Inflammatory macrophage (primary cell): Measurements from ENCODE around the gene NME7.
"Not testable (repeated sequence)": the region's sequence is repeated elsewhere in the genome, so short reads cannot be mapped to it uniquely, and the experiment has no call there.

Source experiments
- DNase-seq, 2 donors: peaks; one replicate each; pipeline ENCODE4 v3.0.0-alpha.2; 2020 to 2022

The NME7 gene

DNA sequence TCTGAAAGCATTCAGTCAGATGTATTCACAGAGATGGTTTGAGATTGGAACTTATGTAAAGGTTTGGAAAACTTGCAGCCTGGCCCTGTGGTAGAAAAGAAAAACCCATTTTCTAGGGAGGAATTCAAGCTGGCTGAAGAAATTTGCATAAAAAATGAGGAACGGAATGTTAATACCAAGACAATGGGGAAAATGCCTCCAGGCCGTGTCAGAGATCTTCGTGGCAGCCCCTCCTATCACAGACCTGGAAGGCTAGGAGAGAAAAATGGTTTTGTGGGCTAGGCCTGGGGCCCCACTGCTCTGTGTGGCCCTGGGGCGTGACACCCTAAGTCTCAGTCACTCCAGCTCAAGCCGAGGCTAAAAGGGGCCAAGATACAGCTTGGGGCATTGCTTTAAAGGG, 26.7 kb downstream of the NME7 start:
- no peak for DNase-seq

DNA sequence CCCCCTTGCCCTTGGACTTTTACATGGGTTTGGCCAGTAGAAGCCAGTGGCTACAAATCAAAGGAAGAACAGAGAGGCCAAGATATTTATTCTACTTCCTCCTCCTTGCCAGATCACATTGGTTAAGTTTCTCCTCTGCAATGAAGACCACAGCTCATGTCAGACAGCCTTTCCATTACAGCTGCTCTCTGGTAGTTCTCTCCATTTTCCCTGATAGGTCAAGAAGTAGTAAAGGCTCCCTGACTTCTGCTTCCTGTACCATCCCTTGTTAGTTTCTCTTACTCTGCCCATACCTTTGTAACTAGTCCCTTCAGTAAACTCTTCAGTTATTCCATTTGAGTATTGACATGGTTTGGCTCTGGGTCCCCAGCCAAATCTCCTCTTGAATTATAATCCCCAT, 27.8 kb downstream of the NME7 start:
- no peak for DNase-seq

DNA sequence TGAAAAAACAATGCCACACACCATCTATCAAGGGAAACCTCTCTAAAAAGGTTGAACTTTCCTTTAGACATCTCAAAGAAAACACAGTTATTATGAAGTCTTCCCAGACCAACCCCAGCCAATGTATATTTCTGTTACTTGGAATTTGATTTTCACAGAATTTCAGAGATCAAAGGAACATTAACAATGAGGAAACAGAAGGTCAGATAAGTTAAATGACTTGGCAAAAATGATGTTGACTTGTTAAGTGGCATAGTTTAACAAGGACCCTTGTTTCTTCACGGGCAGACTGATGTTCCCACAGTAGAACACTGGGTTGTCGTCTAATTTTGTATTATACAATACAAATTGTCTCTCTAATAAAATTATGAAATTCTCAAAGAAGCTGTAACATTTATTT, 29.0 kb downstream of the NME7 start:
- DNase-seq, result no peak

DNA sequence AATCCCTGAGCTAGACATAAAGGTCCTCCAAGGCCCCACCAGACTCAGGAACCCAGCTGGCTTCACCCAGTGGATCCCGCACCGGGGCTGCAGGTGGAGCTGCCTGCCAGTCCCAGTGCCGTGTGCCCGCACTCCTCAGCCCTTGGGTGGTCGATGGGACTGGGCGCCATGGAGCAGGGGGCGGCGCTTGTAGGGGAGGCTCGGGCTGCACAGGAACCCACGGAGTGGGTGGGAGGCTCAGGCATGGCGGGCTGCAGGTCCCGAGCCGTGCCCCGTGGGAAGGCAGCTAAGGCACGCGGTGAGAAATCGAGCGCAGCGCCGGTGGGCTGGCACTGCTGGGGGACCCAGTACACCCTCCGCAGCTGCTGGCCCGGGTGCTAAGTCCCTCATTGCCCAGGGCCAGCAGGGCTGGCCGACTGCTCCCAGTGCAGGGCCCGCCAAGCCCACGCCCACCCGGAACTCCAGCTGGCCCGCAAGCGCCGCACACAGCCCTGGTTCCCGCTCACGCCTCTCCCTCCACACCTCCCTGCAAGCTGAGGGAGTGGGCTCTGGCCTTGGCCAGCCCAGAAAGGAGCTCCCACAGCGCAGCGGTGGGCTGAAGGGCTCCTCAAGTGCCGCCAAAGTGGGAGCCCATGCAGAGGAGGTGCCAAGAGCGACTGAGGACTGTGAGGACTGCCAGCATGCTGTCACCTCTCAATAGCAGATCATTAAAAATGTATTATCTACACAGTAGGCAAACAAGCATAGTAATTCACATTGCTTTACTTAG, 30.5 kb downstream of the NME7 start:
- not testable (repeated sequence) for DNase-seq

DNA sequence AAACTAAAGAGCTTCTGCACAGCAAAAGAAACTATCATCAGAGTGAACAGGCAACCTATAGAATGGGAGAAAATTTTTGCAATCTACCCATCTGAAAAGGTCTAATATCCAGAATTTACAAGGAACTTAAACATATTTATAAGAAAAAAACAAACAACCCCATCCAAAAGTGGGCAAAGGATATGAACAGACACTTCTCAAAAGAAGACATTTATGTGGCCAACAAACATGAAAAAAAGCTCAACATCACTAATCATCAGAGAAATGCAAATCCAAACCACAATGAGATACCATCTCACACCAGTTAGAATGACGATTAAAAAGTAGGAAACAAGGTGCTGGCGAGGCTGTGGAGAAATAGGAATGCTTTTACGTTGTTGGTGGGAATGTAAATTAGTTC, 32.9 kb downstream of the NME7 start:
- DNase-seq, result not testable (repeated sequence)

DNA sequence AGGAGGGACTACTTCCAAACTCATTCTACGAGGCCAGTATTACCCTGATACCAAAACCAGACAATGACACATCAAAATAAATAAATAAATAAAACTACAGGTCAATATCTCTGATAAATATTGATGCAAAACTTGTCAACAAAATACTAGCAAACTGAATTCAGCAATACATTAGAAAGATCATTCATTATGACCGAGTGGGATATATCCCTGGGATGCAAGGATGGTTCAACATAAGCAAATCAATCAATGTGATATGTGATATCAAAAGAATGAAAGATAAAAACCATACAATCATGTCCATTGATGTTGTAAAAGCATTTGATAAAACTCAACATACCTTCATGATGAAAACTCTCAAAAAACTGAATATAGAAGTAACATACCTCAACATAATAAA, 36.7 kb downstream of the NME7 start:
- no peak for DNase-seq

DNA sequence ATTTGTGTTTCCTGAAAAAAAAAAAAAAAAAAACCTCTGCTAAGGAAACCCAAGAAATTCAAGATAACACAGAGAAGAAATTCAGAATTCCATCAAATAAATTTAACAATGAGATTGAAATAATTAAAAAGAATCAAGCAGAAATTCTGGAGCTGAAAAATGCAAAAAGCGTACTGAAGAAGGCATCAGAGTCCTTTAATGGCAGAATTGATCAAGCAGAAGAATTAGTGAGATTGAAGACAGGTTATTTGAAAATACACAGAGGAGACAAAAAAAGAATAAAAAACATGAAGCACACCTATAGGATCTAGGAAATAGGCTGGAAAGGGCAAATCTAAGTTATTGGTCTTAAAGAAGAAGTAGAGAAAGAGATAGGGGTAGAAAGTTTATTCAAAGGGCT, 38.2 kb downstream of the NME7 start:
- no peak for DNase-seq

DNA sequence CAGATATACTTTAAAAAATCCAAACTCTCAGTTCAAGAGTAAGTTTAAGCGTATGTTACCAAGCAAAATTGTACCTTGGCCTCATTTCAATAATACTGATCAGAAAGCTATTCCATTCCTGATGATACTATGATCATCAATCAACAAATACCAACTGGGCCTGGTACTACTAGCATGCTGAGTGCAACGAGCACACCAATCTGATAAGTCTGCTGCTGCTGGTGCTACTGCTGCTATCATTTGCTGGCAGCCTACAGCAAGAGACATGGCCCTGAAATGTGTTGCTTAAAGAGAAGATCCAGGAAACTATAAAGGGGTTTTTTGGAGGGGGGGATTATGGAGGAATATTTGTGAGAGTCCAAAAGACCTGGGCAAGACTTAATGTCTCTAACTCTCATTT, 39.7 kb downstream of the NME7 start:
- DNase-seq, result no peak

DNA sequence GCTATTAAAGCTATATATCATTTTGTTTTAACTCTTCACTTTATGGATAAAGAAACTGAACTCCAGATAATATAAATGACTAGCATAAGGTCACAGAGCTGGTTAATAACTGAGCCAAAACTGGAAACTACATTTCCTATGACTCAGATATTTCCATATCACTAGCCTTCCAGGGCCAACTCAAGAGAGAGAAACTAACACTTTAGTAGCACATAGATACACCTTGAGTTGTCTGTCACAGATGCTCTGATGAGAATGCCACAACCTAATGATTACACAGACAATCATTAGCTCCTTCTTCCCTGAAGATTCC, 40.7 kb downstream of the NME7 start:
- no peak for DNase-seq

DNA sequence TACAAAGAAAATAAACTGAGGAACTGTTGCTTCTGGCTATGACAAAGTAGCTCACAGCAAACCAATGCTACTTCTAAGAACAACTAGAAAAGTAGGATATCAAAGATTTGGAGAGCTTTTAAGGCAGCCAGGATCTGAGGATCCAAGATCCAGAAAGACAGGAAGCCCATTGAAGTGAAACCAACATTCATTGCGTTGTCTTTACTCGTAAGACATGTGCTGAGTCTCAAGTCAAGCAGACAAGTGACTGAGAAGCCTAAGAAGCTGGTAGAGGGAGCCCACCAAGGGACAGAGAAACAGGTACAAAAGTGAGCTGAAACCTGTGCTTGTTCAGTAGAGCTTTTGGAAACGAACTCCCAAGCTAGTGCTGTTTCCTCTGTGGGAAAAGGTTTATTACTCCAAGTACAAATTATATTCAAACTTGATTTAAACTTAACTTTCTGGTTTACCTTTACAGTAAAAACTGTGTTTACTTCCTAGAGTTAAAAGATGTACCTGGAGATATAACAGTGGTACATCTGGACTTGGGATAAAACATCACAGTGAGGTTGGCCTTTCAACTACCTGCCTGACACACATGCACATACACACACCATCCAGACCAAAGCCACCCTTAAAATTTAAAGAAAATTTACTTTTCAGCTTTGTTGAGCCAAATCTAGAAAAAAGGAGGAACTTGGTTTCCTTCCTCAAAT, 41.2 kb downstream of the NME7 start:
- peak in 1 of 2 donors; percentile 13 for DNase-seq

DNA sequence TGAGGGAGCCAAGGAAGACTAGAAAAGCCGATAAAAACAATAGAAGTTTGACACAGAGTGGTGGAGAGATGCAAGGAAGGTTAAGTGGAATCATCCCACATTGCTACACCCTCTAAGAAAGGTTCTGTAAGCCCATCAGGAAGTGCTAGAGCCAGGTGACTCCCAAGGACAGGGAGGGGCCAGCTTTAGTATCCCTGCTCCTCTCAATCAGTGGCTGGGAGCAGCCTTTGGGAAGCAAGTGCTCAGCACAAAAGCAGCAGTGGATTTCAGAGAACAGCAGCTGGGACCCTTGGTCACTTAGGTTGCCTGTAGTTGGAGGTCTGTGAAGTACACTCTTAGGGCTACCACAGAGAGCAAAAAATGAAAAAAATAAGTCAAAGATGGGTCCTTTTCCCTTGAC, 42.5 kb downstream of the NME7 start:
- no peak for DNase-seq

DNA sequence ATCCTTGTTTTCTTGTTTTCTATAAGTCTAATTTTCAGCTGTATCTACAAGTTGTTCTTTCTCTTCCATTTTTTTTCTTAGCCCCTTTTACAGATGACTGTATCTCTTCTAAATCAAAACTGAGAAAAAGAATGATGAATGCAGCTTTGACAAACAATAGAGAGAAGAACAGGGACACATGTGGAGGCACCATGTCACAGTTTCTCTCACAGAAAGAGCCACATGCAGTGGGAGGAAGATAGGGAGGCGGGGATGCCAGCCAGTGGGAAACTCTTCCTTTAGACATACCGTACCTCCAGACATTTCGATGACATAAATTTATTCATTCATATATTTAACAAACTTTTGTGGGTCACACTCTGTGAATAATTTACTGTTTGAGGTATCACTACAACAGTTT, 45.5 kb downstream of the NME7 start:
- no peak for DNase-seq

DNA sequence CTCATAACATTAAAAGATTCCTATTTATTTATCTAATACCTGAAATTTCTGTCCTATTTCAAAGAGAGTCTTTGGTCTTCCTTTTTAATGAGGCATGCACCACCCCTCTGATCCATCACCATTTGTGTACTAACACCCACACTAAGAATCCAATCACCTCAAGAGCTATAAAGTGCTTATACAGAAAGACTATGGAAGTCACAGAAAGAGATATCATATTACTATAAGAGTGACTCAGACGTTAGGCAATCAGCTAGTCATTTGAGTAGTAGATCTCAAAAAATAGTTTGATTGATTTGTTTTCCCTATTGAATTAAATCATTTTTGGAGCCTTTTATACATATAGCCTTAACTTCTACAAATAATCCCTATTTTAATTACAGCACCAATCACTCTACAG, 46.1 kb downstream of the NME7 start:
- no peak for DNase-seq

DNA sequence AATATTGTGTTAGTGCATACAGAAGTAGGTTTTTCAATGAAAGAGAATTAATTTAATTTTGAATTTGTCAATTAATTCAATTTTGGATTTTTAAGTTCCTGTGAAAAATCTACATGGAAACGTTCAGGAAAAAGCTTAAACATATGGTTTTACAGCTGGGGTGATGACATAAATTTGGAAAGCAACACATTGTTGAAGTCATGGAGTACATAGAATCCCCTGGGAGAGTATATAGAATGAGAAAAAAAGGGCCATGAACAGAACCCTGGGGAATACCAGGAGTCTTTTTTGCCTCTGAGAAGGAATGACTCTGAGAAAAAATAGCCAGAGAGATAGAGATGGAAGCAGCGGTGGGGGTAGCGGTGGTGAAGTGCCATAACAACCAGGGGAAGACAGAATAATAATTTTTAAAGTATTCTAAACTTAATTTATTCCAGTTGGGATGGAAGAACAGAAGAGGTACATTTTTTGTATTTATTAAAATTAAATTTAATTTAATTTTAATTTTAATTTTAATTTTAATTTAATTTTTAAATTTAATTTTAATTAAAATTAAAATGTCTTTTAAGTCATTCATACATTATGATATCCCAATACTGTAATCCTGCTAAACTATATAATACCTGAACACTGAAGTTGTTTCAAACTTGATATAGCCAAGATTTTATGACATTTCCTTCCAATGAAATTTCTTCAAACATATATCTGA, 48.9 kb downstream of the NME7 start:
- DNase-seq, result no peak

DNA sequence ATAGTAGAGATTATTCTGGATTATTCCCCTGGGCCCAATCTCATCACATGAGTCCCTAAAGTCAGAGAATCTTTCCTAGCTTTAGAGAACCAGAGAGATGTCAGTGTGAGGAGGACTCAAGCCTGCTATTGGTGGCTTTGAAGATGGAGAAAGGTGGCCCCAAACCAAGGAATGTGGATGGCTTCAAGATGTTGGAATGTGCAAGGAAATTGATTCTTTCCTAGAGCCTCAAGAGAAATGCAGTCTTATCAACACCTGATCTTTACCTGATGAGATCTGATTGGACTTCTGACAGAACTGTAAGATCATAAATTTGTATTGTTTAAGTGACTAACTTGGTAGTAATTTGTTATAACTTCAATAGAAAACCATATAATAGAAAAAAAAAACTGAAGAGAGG, 51.0 kb downstream of the NME7 start:
- no peak for DNase-seq

DNA sequence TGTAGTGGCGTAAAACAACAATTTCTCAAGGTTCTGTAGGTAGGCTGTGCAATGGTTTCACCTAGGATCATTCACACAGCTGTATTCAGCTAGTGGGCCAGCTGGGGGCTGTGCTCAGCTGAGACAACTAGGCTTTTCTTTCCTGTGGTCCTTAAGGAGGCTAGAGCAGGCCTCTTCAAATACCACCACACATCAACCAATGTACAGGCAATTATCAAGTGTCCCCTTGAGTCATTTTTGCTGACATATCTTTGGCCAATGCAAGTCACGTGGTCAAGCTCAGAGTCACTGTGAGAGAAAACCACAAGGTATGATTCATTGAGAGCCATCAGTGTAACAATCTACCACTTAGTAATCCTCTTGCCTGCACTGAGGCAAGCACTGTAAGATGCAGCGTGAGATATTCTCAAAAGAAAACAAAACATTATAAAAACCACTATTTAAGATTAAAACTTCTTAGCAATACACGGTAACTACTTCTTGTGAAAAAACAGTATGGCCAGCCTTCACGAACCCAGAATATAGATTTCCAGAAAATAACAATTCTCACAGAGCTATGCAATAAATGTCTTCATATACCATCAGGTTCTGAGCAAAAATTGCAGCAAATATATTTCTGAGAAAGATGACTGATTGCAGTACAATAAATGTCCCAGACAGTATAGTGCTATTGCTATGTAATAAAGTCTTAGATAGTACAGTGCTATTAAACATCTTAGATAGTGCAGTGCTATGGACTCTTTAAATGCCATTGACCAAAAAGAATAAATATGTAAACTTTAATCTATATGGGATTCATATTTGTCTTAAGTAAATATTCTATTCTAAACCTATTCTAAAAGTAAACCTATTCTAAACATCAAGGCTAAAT, 55.3 kb downstream of the NME7 start:
- DNase-seq, result peak; percentile 70 to 77

DNA sequence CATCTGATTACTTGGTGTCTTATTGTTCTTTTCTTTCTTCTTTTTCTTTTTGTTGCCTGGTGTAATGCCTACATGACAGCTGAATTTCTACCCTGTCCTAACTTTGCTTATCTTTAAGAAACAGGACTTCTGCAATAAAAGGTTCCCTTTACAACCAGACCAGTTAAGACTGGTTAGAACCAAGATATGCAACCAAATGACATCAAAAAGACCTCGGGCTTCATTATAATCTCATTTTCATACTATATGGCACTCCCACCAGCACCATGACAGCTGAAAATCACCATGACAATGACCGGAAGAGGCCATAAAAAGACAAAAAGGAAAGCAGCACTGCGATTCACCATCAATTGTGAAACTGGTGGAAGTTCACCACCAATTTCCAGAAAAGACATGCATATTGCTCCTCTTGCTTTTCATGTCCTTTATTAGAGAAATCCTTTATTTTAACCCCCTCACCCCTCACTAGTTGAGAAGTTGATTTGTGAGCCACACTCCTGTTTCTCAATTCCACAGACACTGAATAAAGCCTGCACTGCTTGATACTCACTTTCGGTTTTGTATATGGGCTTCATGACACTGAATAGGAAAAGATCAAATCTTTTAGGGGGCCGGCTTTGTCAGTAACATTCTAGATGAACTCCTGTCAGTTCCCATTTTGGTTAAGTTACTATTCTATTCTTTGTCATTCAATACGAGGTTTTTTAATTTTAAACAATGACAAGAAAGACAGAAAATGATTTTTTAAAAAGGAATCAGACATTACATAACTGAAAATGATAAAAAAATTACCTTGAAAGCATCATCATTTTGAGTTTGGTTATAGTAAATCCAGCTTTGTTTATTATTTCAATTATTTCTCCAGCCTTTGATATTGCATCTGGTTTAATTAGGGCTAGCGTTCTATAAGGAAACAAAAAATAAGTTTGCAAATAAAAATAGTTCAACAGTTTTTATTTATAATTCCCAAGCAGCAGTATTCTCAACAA, 58.1 kb downstream of the NME7 start:
- peak; percentile 70 to 81 for DNase-seq

DNA sequence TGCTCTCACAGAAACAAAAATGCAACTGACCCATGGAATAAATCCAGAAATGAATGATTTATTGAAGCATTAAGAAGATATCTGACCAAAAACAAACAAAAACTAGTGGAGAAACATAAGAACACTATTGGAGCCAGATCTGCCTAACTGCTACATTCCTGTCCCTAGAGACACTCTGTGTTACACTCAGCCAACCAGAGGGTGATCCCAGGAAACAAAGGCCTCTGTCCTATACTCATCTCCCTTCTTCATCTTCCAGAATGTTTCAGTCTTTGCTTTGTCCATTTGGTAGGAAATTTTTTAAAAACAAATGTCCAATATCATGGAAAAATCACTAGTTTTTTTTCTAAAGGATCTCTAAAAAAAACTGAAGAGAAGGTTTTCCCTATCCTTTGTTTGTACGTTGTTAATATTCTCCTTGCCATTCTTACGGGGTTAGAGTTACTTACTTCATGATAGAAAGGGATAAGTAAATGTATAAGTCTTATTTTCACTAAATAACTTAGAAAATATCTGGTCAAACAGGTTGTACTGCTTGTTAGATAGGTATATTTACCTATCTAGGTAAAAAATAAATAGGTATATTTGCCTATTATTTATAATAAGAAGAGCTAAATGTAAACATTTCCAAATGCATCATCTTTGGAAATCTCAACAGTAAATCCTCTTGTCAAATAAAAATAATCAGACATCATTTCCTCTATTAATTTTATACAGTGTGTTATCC, 59.1 kb downstream of the NME7 start:
- no peak for DNase-seq

DNA sequence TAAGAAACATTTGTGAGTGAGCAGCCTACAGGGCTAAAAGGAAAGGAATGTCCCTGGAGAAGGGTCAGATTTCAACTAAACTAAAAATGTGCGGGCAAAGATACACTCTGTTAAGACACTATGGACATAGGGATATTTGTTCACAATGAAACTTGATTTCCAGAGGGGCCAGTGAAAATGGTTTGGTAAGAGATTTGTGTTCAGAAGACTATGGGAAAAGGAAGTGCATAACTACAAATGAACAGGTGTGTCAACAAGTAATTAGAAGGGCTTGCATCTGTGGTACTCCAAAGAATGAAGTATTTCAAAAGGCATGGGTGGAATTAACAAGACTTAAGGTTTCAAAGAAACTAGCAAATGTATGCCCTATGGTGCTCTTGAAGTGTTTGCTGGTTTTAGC, 60.4 kb downstream of the NME7 start:
- no peak for DNase-seq

DNA sequence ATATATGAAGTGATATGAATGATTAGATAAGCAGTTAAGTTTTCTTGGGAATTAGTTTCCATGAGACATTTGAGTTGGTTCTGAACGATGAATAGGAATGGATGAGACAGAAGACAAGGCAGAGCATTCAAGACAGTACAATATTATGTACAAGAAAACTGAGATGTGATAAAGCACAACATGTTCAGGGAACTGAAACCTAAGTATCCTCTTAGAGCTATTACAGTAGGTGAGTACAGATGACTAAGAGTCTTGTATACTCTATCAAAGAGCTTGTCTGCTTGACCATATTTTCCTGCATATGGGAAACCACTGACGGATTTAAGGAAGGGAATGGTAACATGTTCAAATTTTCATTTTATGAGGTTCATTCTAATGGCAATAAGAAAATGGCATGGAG, 61.6 kb downstream of the NME7 start:
- no peak for DNase-seq

DNA sequence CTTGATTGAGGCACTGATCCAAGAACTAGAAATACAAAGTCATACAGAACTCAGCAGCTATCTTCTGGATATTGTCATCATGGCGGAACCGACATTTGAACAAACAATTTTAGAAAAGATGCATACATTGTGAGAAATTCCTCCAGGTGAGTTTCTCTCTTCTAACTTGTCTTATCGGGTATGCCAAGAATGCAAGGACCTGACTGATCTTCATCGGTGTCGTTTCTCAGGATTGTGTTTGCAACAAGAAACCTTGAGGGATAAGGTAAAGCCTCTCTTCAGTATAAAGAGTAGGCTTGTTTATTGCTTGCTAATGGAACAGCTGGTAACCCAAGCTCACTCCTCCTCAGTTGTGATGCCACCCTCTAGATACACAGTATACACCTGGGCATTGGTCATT, 62.2 kb downstream of the NME7 start:
- DNase-seq, result no peak
